HepG2 (cell line): ENCODE measurements around the gene LILRB3. TPM values are rescaled to one million over a fixed set of nuclear protein-coding genes. Genes with fewer than 3 reads are reported as not detected.

ENCODE experiments used
- AGO2 ChIP-seq: fragments of 200-400 bp; formaldehyde crosslinking; optimal IDR thresholded peaks from 2 replicates; pipeline ENCODE3; 2017; ENCODE audit warnings: mild to moderate bottlenecking, low read depth, low read length, moderate library complexity
- ATAD3A ChIP-seq: sonication (generic); formaldehyde crosslinking; IDR thresholded peaks from 2 replicates; pipeline ENCODE4 v1.4.0; 2020; ENCODE audit warnings: missing genetic modification reagents
- CBFB ChIP-seq: sonication (generic); formaldehyde crosslinking; IDR thresholded peaks from 2 replicates; pipeline ENCODE4 v1.4.0; 2020; ENCODE audit warnings: missing genetic modification reagents
- GABPB1 ChIP-seq: IDR thresholded peaks from 2 replicates; pipeline ENCODE4 v1.6.1; 2016; ENCODE audit warnings: mild to moderate bottlenecking, missing genetic modification reagents, moderate library complexity, missing compliant biosample characterization
- HDAC2 ChIP-seq: sonication (generic); formaldehyde crosslinking; IDR thresholded peaks from 2 replicates; pipeline ENCODE4 v1.4.0; 2020; ENCODE audit warnings: missing genetic modification reagents
- HIVEP1 ChIP-seq: sonication (generic); formaldehyde crosslinking; IDR thresholded peaks from 2 replicates; pipeline ENCODE4 v1.4.0; 2020; ENCODE audit warnings: mild to moderate bottlenecking, missing genetic modification reagents
- IKZF5 ChIP-seq: IDR thresholded peaks from 2 replicates; pipeline ENCODE4 v1.6.1; 2018; ENCODE audit warnings: missing genetic modification reagents, mild to moderate bottlenecking, missing compliant biosample characterization
- KDM2A ChIP-seq: sonication (generic); formaldehyde crosslinking; IDR thresholded peaks from 2 replicates; pipeline ENCODE4 v1.4.0; 2020; ENCODE audit warnings: low read depth, missing genetic modification reagents, borderline replicate concordance
- LCORL ChIP-seq, 2 experiments: fragments of 450-650 bp in 1 of 2; sonication (generic) in 1 of 2; formaldehyde crosslinking in 1 of 2; IDR thresholded peaks; 2 replicates each; pipeline versions ENCODE4 v1.5.0 to v1.6.1; 2017 to 2020; ENCODE audit warnings: antibody characterized with exemption in 1 of 2, missing genetic modification reagents in 1 of 2
- MIER3 ChIP-seq: IDR thresholded peaks from 2 replicates; pipeline ENCODE4 v1.6.1; 2016; ENCODE audit warnings: missing compliant biosample characterization, borderline replicate concordance
- NFATC3 ChIP-seq: sonication (generic); formaldehyde crosslinking; IDR thresholded peaks from 2 replicates; pipeline ENCODE4 v1.5.1; 2020; ENCODE audit warnings: mild to moderate bottlenecking, missing genetic modification reagents
- PRDM15 ChIP-seq: sonication (generic); formaldehyde crosslinking; IDR thresholded peaks from 2 replicates; pipeline ENCODE4 v1.4.0; 2020; ENCODE audit warnings: missing genetic modification reagents
- SOX6 ChIP-seq, 2 experiments: fragments of 450-650 bp in 1 of 2; sonication (generic) in 1 of 2; formaldehyde crosslinking in 1 of 2; IDR thresholded peaks; 2 replicates each; pipeline versions ENCODE4 v1.4.0 to v1.6.1; 2017 to 2020; ENCODE audit warnings: antibody characterized with exemption in 1 of 2, mild to moderate bottlenecking in 1 of 2, missing genetic modification reagents in 1 of 2
- SP2 ChIP-seq: sonication (generic); formaldehyde crosslinking; IDR thresholded peaks from 2 replicates; pipeline ENCODE4 v1.5.1; 2020; ENCODE audit warnings: mild to moderate bottlenecking, missing genetic modification reagents
- ZC3H13 ChIP-seq: sonication (generic); formaldehyde crosslinking; IDR thresholded peaks from 2 replicates; pipeline ENCODE4 v1.8.1; 2023; ENCODE audit warnings: mild to moderate bottlenecking, missing genetic modification reagents, moderate library complexity
- ZNF143 ChIP-seq: sonication (generic); formaldehyde crosslinking; IDR thresholded peaks from 2 replicates; pipeline ENCODE4 v1.4.0; 2020; ENCODE audit warnings: missing genetic modification reagents
- ZNF24 ChIP-seq: fragments of 450-650 bp; IDR thresholded peaks from 2 replicates; pipeline ENCODE4 v1.6.1; 2017; ENCODE audit warnings: antibody characterized with exemption, mild to moderate bottlenecking
- ZNF276 ChIP-seq: sonication (generic); formaldehyde crosslinking; IDR thresholded peaks from 2 replicates; pipeline ENCODE4 v1.4.0; 2020; ENCODE audit warnings: mild to moderate bottlenecking, low read depth, missing genetic modification reagents
- ZNF367 ChIP-seq: sonication (generic); formaldehyde crosslinking; IDR thresholded peaks from 2 replicates; pipeline ENCODE4 v1.4.0; 2020; ENCODE audit warnings: missing genetic modification reagents, borderline replicate concordance
- ZNF720 ChIP-seq: sonication (generic); formaldehyde crosslinking; IDR thresholded peaks from 2 replicates; pipeline ENCODE4 v1.4.0; 2020; ENCODE audit warnings: missing genetic modification reagents
- ZNF770 ChIP-seq: sonication (generic); formaldehyde crosslinking; IDR thresholded peaks from 2 replicates; pipeline ENCODE4 v1.5.0; 2020; ENCODE audit warnings: mild to moderate bottlenecking, missing genetic modification reagents
- polyA plus RNA-seq, 8 experiments: library from polyadenylated mRNA; depleted of rRNA in 3 of 8; stranded (reverse) in 7 of 8; unstranded in 1 of 8; fragments of >200 nt; fragmentation: Illumina TruSeq in 4 of 8; extraction: Trizol in 4 of 8; gene quantifications; 2 replicates each; pipeline versions ENCODE4 v1.2.1 to v1.2.3, GENCODE V29; 2011 to 2016; ENCODE audit warnings: low read depth in 4 of 8, missing spikeins in 1 of 8, mixed read lengths in 1 of 8; ENCODE audit not compliant: insufficient read depth in 1 of 8
- total RNA-seq, 5 experiments: library from RNA; depleted of rRNA; stranded (reverse); fragments of >200 nt; fragmentation: Illumina TruSeq; extraction: Trizol; gene quantifications; 2 replicates each; pipeline ENCODE4 v1.2.3, GENCODE V29; 2016; ENCODE audit warnings: low read depth in 1 of 5

The LILRB3 gene
- total and polyA plus RNA-seq, 2 of the 13 experiments (the other 11 are each of a cell fraction or from before 2014, with no cell fraction given): 0.22 TPM; not detected in 1

- TF ChIP-seq PRDM15 (no peak), SP2 (CRISPR knock-in tag) (no peak), ZNF143 (CRISPR knock-in tag) (peak; percentile 76), ZNF367 (no peak), NFATC3 (CRISPR knock-in tag) (no peak), GABPB1 (CRISPR knock-in tag) (peak; percentile 53), HDAC2 (CRISPR knock-in tag) (no peak), ZNF24 (no peak), ZC3H13 (CRISPR knock-in tag) (no peak), MIER3 (CRISPR knock-in tag) (no peak), AGO2 (peak; percentile 77), ZNF720 (CRISPR knock-in tag) (no peak), ZNF770 (peak; percentile 56), KDM2A (CRISPR knock-in tag) (peak; percentile 83; the same call in 1 of the 2 replicates), SOX6 (IDR thresholded peaks at IDR 0.05) (no peak), SOX6 (CRISPR knock-in tag; IDR thresholded peaks at IDR 0.05) (no peak), ATAD3A (no peak), IKZF5 (CRISPR knock-in tag) (0 out of 2 replicates have a peak, but pooled peaks have one; percentile 34), HIVEP1 (CRISPR knock-in tag) (peak; percentile 12; the same call in 1 of the 2 replicates), CBFB (CRISPR knock-in tag) (0 out of 2 replicates have a peak, but pooled peaks have one; percentile 43), ZNF276 (no peak), LCORL (IDR thresholded peaks at IDR 0.05) (no peak), LCORL (CRISPR knock-in tag; IDR thresholded peaks at IDR 0.05) (no peak)
Observed at GRCh38 chr19:54172471-54173358, 50.1 kb downstream of the LILRB3 start, which contains the start of gene TMC4 (continued).
